OCI-LY1 (cell line): Measurements from ENCODE around the gene RIPK4.

Experiments used
- CTCF ChIP-seq: fragments of 200-600 bp; sonication (generic), shearing (Covaris generic); IDR thresholded peaks from 2 replicates; pipeline ENCODE4 v1.5.1; 2017; ENCODE audit warnings: mild to moderate bottlenecking, antibody characterized with exemption, low read length, moderate library complexity, mixed read lengths
- EZH2 ChIP-seq: fragments of 200-600 bp; sonication (generic), shearing (Covaris generic); IDR thresholded peaks from 2 replicates; pipeline ENCODE4 v1.8.0; 2017; ENCODE audit warnings: borderline replicate concordance, mixed run types, mild to moderate bottlenecking, antibody characterized with exemption, low read length, moderate library complexity, mixed read lengths

- TF ChIP-seq CTCF (no peak), EZH2 (no peak)
Measured at GRCh38 chr21:41726630-41726969, 40.3 kb downstream of the RIPK4 start.
